Right lung (tissue), 10 donors: ENCODE measurements around the gene PDYN. TPM values are rescaled to one million over a fixed set of nuclear protein-coding genes. Genes with fewer than 3 reads are reported as not detected.
"Not testable (repeated sequence)": the region's sequence is repeated elsewhere in the genome, so short reads cannot be mapped to it uniquely, and the experiment has no call there.

Experiments used
- DNase-seq, 2 donors: peaks; one replicate each; pipeline ENCODE4 v3.0.0-alpha.2; 2013
- long read RNA-seq, 8 donors: transcript quantifications; one replicate each; lab custom pipeline, GENCODE V29; 2026
- polyA plus RNA-seq, 5 donors: library from polyadenylated mRNA; unstranded; fragments of 120-200 nt; gene quantifications; one replicate each; pipeline versions ENCODE4 v1.2.1 to v1.2.3, GENCODE V29; 2013; ENCODE audit warnings: inconsistent platforms in 1 of 5, low replicate concordance in 1 of 5; ENCODE audit not compliant: insufficient read length in 5 of 5, insufficient read depth in 1 of 5

Gene PDYN
- polyA plus RNA-seq = not detected
- long read RNA-seq, donor 1 = 0 reads
- long read RNA-seq, donor 2 = 0 reads
- long read RNA-seq, donor 3 = 0 reads
- long read RNA-seq, donor 4 = 0 reads
- long read RNA-seq, donor 5 = 0 reads
- long read RNA-seq, donor 6 = 0 reads
- long read RNA-seq, donor 7 = 0 reads
- long read RNA-seq, donor 8 = 0 reads

- DNase-seq = no peak
These were observed at the start of gene PDYN for GRCh38 chr20:1993986-1994385. Gene PDYN (minus strand): TSS chr20:1994058. CDS start chr20:1983084, 10,974 bp downstream.

GRCh38 chr20:2042400-2042799 is 48.5 kb upstream of the PDYN start:
- DNase-seq = no peak

GRCh38 chr20:2038161-2038560 is 44.3 kb upstream of the PDYN start:
- DNase-seq = no peak

- no peak for DNase-seq
These were observed 43.5 kb upstream of the PDYN start for GRCh38 chr20:2037296-2037914.

GRCh38 chr20:2036357-2036756 is 42.5 kb upstream of the PDYN start:
- not testable (repeated sequence) for DNase-seq

GRCh38 chr20:2032168-2032567 is 38.3 kb upstream of the PDYN start:
- DNase-seq = no peak

GRCh38 chr20:2026514-2026913 is 32.7 kb upstream of the PDYN start:
- no peak for DNase-seq

GRCh38 chr20:2026004-2026403 is 32.1 kb upstream of the PDYN start:
- no peak for DNase-seq

GRCh38 chr20:2023151-2023550 is 29.3 kb upstream of the PDYN start:
- DNase-seq = no peak

- DNase-seq = no peak
These were observed 28.3 kb upstream of the PDYN start for GRCh38 chr20:2022163-2022562.

- DNase-seq = no peak
These were observed 16.7 kb upstream of the PDYN start for GRCh38 chr20:2010533-2010932.

- peak in 1 of 2 donors; percentile 5 for DNase-seq
These were observed 12.8 kb upstream of the PDYN start for GRCh38 chr20:2006452-2007361.

- peak; percentile 43 to 63 for DNase-seq
These were observed 12.1 kb upstream of the PDYN start for GRCh38 chr20:2005831-2006426.

- DNase-seq = no peak
These were observed 11.5 kb upstream of the PDYN start for GRCh38 chr20:2005359-2005758.

- DNase-seq = no peak
These were observed 10.3 kb upstream of the PDYN start for GRCh38 chr20:2004171-2004570.

- no peak for DNase-seq
These were observed 8.5 kb upstream of the PDYN start for GRCh38 chr20:2002365-2002764.

- DNase-seq = no peak
These were observed 7.3 kb upstream of the PDYN start for GRCh38 chr20:2001119-2001518.

GRCh38 chr20:2000285-2000684 is 6.4 kb upstream of the PDYN start:
- no peak for DNase-seq

GRCh38 chr20:1998715-1999114 is 4.9 kb upstream of the PDYN start:
- no peak for DNase-seq

GRCh38 chr20:1998193-1998520 is 4.3 kb upstream of the PDYN start:
- no peak for DNase-seq

- no peak for DNase-seq
These were observed 3.8 kb upstream of the PDYN start for GRCh38 chr20:1997483-1998192.
